CD4-positive, alpha-beta T cell treated with Interleukin-10 for 1 hour (primary cell): ENCODE results near the gene GPR101.

Experiments used
- DNase-seq: peaks from one replicate; pipeline ENCODE4 v3.0.0-alpha.2; 2020

Gene GPR101

GRCh38 chrX:137033774-137034507 lies at the start of gene GPR101:
Gene GPR101 (minus strand): TSS chrX:137033995. CDS start chrX:137031674, 2,321 bp downstream.
- DNase-seq = no peak

- DNase-seq = no peak
These were observed 47.4 kb upstream of the GPR101 start for GRCh38 chrX:137081239-137081638.

- no peak for DNase-seq
These were observed 38.6 kb upstream of the GPR101 start for GRCh38 chrX:137072396-137072795.

- no peak for DNase-seq
These were observed 37.8 kb upstream of the GPR101 start for GRCh38 chrX:137071596-137071995.

- no peak for DNase-seq
These were observed 33.4 kb upstream of the GPR101 start for GRCh38 chrX:137067147-137067546.

GRCh38 chrX:137062915-137063617 lies 29.3 kb upstream of the GPR101 start:
- DNase-seq = no peak

GRCh38 chrX:137058339-137059127 lies 24.7 kb upstream of the GPR101 start:
- DNase-seq = no peak

- peak; percentile 27 for DNase-seq
These were observed 18.9 kb upstream of the GPR101 start for GRCh38 chrX:137052643-137053235.

GRCh38 chrX:137051978-137052642 lies 18.3 kb upstream of the GPR101 start:
- peak; percentile 83 for DNase-seq

GRCh38 chrX:137044893-137045292 lies 11.1 kb upstream of the GPR101 start:
- DNase-seq = no peak

- no peak for DNase-seq
These were observed 9.9 kb upstream of the GPR101 start for GRCh38 chrX:137043736-137044135.

GRCh38 chrX:137041329-137041728 lies 7.5 kb upstream of the GPR101 start:
- no peak for DNase-seq

GRCh38 chrX:137040113-137040794 lies 6.5 kb upstream of the GPR101 start:
- no peak for DNase-seq

- no peak for DNase-seq
These were observed 695 bp upstream of the GPR101 start for GRCh38 chrX:137034508-137034872.

GRCh38 chrX:137032841-137033773 lies 688 bp downstream of the GPR101 start:
- DNase-seq = no peak

- DNase-seq = no peak
These were observed 1.5 kb downstream of the GPR101 start for GRCh38 chrX:137032341-137032694.

- peak; percentile 42 for DNase-seq
These were observed 2.1 kb downstream of the GPR101 start for GRCh38 chrX:137031517-137032340.

- no peak for DNase-seq
These were observed 2.8 kb downstream of the GPR101 start for GRCh38 chrX:137031039-137031438.

GRCh38 chrX:137028699-137029098 lies 5.1 kb downstream of the GPR101 start:
- no peak for DNase-seq

- no peak for DNase-seq
These were observed 7.9 kb downstream of the GPR101 start for GRCh38 chrX:137025930-137026329.
